H1 (cell line): ENCODE measurements around the gene TMEM150B. TPM values are rescaled to one million over a fixed set of nuclear protein-coding genes. Genes with fewer than 3 reads are reported as not detected.
A peak's percentile ranks its signal among the peaks of the same experiment; 100 is the strongest.

Experiments
- CTCF ChIA-PET: fragments of 300-600 bp; sonication (Branson Sonifier 250); formaldehyde crosslinking; loops from one replicate; lab custom pipeline; 2021; ENCODE audit not compliant: partially characterized antibody; lab: Charles Lee
- POLR2A ChIA-PET: fragments of 300-600 bp; sonication (Branson Sonifier 250); formaldehyde crosslinking; loops from one replicate; lab custom pipeline; 2021; ENCODE audit warnings: inconsistent platforms; ENCODE audit not compliant: partially characterized antibody; lab: Charles Lee
- DNase-seq, 2 experiments: peaks; one replicate each; pipeline versions ENCODE4 v3.0.0 to v3.0.0-alpha.2; 2010 to 2022; ENCODE audit warnings: low spot score in 2 of 2, low read depth in 1 of 2, mixed read lengths in 1 of 2
- FAIRE-seq: peaks from 2 replicates; lab custom pipeline; 2011; peaks lifted over from hg19 to GRCh38; lab: Jason Lieb, UNC
- H2AFZ ChIP-seq: 2 replicates; pipeline ENCODE4 v1.8.1; 2012; ENCODE audit warnings: low read length, inconsistent platforms
- H2AK5ac ChIP-seq: 2 replicates; pipeline ENCODE4 v1.6.1; 2013; ENCODE audit warnings: low read depth, low read length
- H2BK120ac ChIP-seq: replicated peaks from 2 replicates; pipeline ENCODE3; 2013; ENCODE audit warnings: low read depth, low read length, inconsistent platforms
- H2BK12ac ChIP-seq: 2 replicates; pipeline ENCODE4 v1.6.1; 2013; ENCODE audit warnings: low read depth, low read length
- H2BK15ac ChIP-seq: 2 replicates; pipeline ENCODE4 v1.6.1; 2013; ENCODE audit warnings: low read length
- H2BK20ac ChIP-seq: 2 replicates; pipeline ENCODE4 v1.6.1; 2013; ENCODE audit warnings: low read length
- H2BK5ac ChIP-seq: 2 replicates; pipeline ENCODE4 v1.6.1; 2013; ENCODE audit warnings: low read depth, low read length
- H3K14ac ChIP-seq: 2 replicates; pipeline ENCODE4 v1.6.1; 2013; ENCODE audit warnings: inconsistent platforms; ENCODE audit not compliant: insufficient read length
- H3K18ac ChIP-seq: 2 replicates; pipeline ENCODE4 v1.6.1; 2013; ENCODE audit warnings: low read length; ENCODE audit errors: extremely low read depth
- H3K23ac ChIP-seq: 2 replicates; pipeline ENCODE4 v1.6.1; 2013; ENCODE audit warnings: inconsistent platforms; ENCODE audit not compliant: insufficient read length
- H3K23me2 ChIP-seq: 2 replicates; pipeline ENCODE4 v1.6.1; 2013; ENCODE audit warnings: low read depth, low read length
- H3K27ac ChIP-seq: 2 replicates; pipeline ENCODE4 v1.6.1; 2011; ENCODE audit warnings: low read depth, low read length, inconsistent platforms
- H3K27me3 ChIP-seq, 4 experiments: replicated peaks in 1 of 4; 1 replicate in 1 of 4; 2 replicates in 3 of 4; pipeline versions ENCODE4 v1.6.1 to v1.8.1; 2011 to 2013; ENCODE audit warnings: low read length in 3 of 4, mild to moderate bottlenecking in 3 of 4, inconsistent platforms in 2 of 4, mixed read lengths in 2 of 4, moderate library complexity in 1 of 4; ENCODE audit not compliant: control insufficient read depth in 3 of 4, insufficient read depth in 3 of 4; ENCODE audit errors: extremely low read depth in 1 of 4
- H3K36me3 ChIP-seq, 4 experiments: 2 replicates each; pipeline versions ENCODE4 v1.6.1 to v1.8.1; 2011 to 2013; ENCODE audit warnings: mild to moderate bottlenecking in 4 of 4, low read length in 3 of 4, moderate library complexity in 2 of 4, control low read depth in 1 of 4, inconsistent platforms in 1 of 4; ENCODE audit not compliant: insufficient read depth in 4 of 4, control insufficient read depth in 2 of 4
- H3K4ac ChIP-seq: replicated peaks from 2 replicates; pipeline ENCODE3; 2013; ENCODE audit warnings: low read length, low read depth, mixed read lengths, inconsistent platforms; ENCODE audit not compliant: insufficient read length
- H3K4me1 ChIP-seq, 4 experiments: replicated peaks in 1 of 4; 1 replicate in 1 of 4; 2 replicates in 3 of 4; pipeline versions ENCODE4 v1.6.1 to v1.8.1; 2011 to 2013; ENCODE audit warnings: low read length in 3 of 4, inconsistent platforms in 2 of 4, mixed read lengths in 1 of 4; ENCODE audit not compliant: insufficient read depth in 4 of 4, control insufficient read depth in 3 of 4
- H3K4me2 ChIP-seq, 2 experiments: 2 replicates each; pipeline versions ENCODE4 v1.6.1 to v1.8.1; 2011 to 2013; ENCODE audit warnings: low read depth in 2 of 2, low read length in 2 of 2, control low read depth in 1 of 2, inconsistent platforms in 1 of 2, mild to moderate bottlenecking in 1 of 2; ENCODE audit not compliant: insufficient read depth in 1 of 2
- H3K4me3 ChIP-seq, 4 experiments: fragments of 200-600, 300-600 bp in 1 of 4; sonication (generic), shearing (Covaris generic), sonication (Bioruptor Twin) in 1 of 4; 2 replicates each; pipeline versions ENCODE4 v1.5.1 to v1.8.1; 2011 to 2016; ENCODE audit warnings: low read length in 4 of 4, low read depth in 3 of 4, control low read depth in 2 of 4, inconsistent platforms in 2 of 4, mild to moderate bottlenecking in 2 of 4, mixed read lengths in 1 of 4, moderate library complexity in 1 of 4; ENCODE audit not compliant: insufficient read depth in 2 of 4; ENCODE audit errors: extremely low read depth in 1 of 4
- H3K56ac ChIP-seq: replicated peaks from 2 replicates; pipeline ENCODE3; 2013; ENCODE audit warnings: low read depth, mild to moderate bottlenecking, mixed read lengths, low read length, inconsistent platforms; ENCODE audit not compliant: insufficient read length
- H3K79me1 ChIP-seq: 2 replicates; pipeline ENCODE4 v1.6.1; 2013; ENCODE audit warnings: low read depth, low read length, control low read depth
- H3K79me2 ChIP-seq, 2 experiments: 2 replicates each; pipeline versions ENCODE4 v1.6.1 to v1.8.1; 2012 to 2013; ENCODE audit warnings: low read length in 2 of 2, mild to moderate bottlenecking in 2 of 2, inconsistent platforms in 1 of 2; ENCODE audit not compliant: insufficient read depth in 2 of 2, control insufficient read depth in 1 of 2
- H3K9ac ChIP-seq, 4 experiments: replicated peaks in 1 of 4; 1 replicate in 1 of 4; 2 replicates in 3 of 4; pipeline versions ENCODE4 v1.6.1 to v1.8.1; 2011 to 2013; ENCODE audit warnings: low read depth in 3 of 4, low read length in 3 of 4, control low read depth in 2 of 4, mild to moderate bottlenecking in 2 of 4, moderate library complexity in 2 of 4, inconsistent platforms in 1 of 4; ENCODE audit errors: extremely low read depth in 1 of 4
- H3K9me3 ChIP-seq, 2 experiments: 2 replicates each; pipeline versions ENCODE4 v1.6.1 to v1.8.1; 2012 to 2013; ENCODE audit warnings: mild to moderate bottlenecking in 2 of 2, moderate library complexity in 2 of 2, control low read depth in 1 of 2, inconsistent platforms in 1 of 2, low read depth in 1 of 2, low read length in 1 of 2, mixed read lengths in 1 of 2; ENCODE audit not compliant: insufficient read depth in 2 of 2
- H4K20me1 ChIP-seq, 2 experiments: replicated peaks in 1 of 2; 2 replicates each; pipeline versions ENCODE3 to v1.8.1; 2011 to 2013; ENCODE audit warnings: inconsistent platforms in 2 of 2, low read length in 2 of 2, mild to moderate bottlenecking in 1 of 2; ENCODE audit not compliant: insufficient read depth in 2 of 2, control insufficient read depth in 1 of 2
- H4K5ac ChIP-seq: 2 replicates; pipeline ENCODE4 v1.6.1; 2013; ENCODE audit warnings: low read length, low read depth, mixed read lengths, inconsistent platforms; ENCODE audit not compliant: insufficient read length
- H4K8ac ChIP-seq: 2 replicates; pipeline ENCODE4 v1.8.0; 2013; ENCODE audit warnings: mild to moderate bottlenecking, moderate library complexity, low read length, inconsistent platforms; ENCODE audit not compliant: insufficient read depth; ENCODE audit errors: extremely low read depth
- H4K91ac ChIP-seq: replicated peaks from 2 replicates; pipeline ENCODE3; 2013; ENCODE audit warnings: low read length, mixed read lengths, inconsistent platforms; ENCODE audit not compliant: insufficient read length
- ASH2L ChIP-seq: fragments of 200-600, 300-600 bp; sonication (generic); IDR thresholded peaks from one replicate; pipeline ENCODE4 v1.7.1; 2017; ENCODE audit warnings: low read length
- ATF3 ChIP-seq: IDR thresholded peaks from 2 replicates; pipeline ENCODE4 v1.6.1; 2011; ENCODE audit warnings: low read depth, mild to moderate bottlenecking, low read length; ENCODE audit not compliant: insufficient read depth
- CREB1 ChIP-seq: IDR thresholded peaks from 2 replicates; pipeline ENCODE4 v1.6.1; 2012; ENCODE audit warnings: inconsistent platforms
- EGR1 ChIP-seq: IDR thresholded peaks from 2 replicates; pipeline ENCODE4 v1.6.1; 2011; ENCODE audit warnings: low read depth, low read length, borderline replicate concordance
- FOSL1 ChIP-seq: IDR thresholded peaks from 2 replicates; pipeline ENCODE4 v1.6.1; 2011; ENCODE audit warnings: mild to moderate bottlenecking, low read depth, low read length, moderate library complexity; ENCODE audit not compliant: insufficient read depth
- HDAC2 ChIP-seq, 2 experiments: fragments of 300-600 bp in 1 of 2; sonication (generic) in 1 of 2; IDR thresholded peaks; 2 replicates each; pipeline ENCODE4 v1.6.1; 2011 to 2012; ENCODE audit warnings: low read depth in 2 of 2, low read length in 2 of 2, mild to moderate bottlenecking in 2 of 2, moderate library complexity in 2 of 2, borderline replicate concordance in 1 of 2, inconsistent platforms in 1 of 2
- RXRA ChIP-seq: IDR thresholded peaks from 2 replicates; pipeline ENCODE4 v1.6.1; 2011; ENCODE audit warnings: low read depth, mild to moderate bottlenecking, low read length, moderate library complexity; ENCODE audit not compliant: insufficient read depth
- SIX5 ChIP-seq: IDR thresholded peaks from 2 replicates; pipeline ENCODE4 v1.6.1; 2011; ENCODE audit warnings: mild to moderate bottlenecking, low read depth, low read length
- SRF ChIP-seq: IDR thresholded peaks from 2 replicates; pipeline ENCODE4 v1.6.1; 2011; ENCODE audit warnings: mild to moderate bottlenecking, low read depth, low read length, moderate library complexity
- TAF7 ChIP-seq: optimal IDR thresholded peaks from 2 replicates; pipeline ENCODE3; 2011; ENCODE audit warnings: low read depth, mild to moderate bottlenecking, inconsistent platforms, low read length, moderate library complexity, borderline replicate concordance
- WGBS, 2 experiments: shearing (Covaris generic) in 1 of 2; methylation state at CpG; one replicate each; pipeline versions ENCODE4 v1.1.6 to v1.1.7; 2013 to 2015; ENCODE audit warnings: low lambda C conversion rate in 2 of 2, mixed read lengths in 2 of 2, inconsistent platforms in 1 of 2, low coverage in 1 of 2, missing lambda C conversion rate in 1 of 2; ENCODE audit not compliant: insufficient replicate concordance in 2 of 2, insufficient coverage in 1 of 2, insufficient read length in 1 of 2; ENCODE audit errors: extremely low coverage in 1 of 2, missing lambda C conversion rate in 1 of 2; 5-methylcytosine and 5-hydroxymethylcytosine counted together
- polyA plus RNA-seq, 7 experiments: library from polyadenylated mRNA; depleted of rRNA in 3 of 7; stranded (reverse) in 5 of 7; unstranded in 2 of 7; fragments of >200 nt in 5 of 7; fragments of 200-250 nt in 2 of 7; gene quantifications; 1 replicate in 5 of 7; 2 replicates in 1 of 7; 4 replicates in 1 of 7; pipeline versions ENCODE4 v1.2.1 to v1.2.3, GENCODE V29; 2011 to 2013; ENCODE audit warnings: missing spikeins in 2 of 7, mixed read lengths in 2 of 7
- total RNA-seq: library from RNA; stranded (reverse); fragmentation: NEBNext Ultra II Directional; extraction: Animal tissue kit (Norgen Biotek cat#: 25700); gene quantifications from 2 replicates; pipeline ENCODE4 v1.2.1, GENCODE V29; 2021
- TF ChIP-seq, protein P1 (sequence below): IDR thresholded peaks from 2 replicates; pipeline ENCODE4 v1.6.1; 2012; ENCODE audit warnings: inconsistent platforms

Gene TMEM150B
- total and polyA plus RNA-seq, 2 of the 8 experiments (the other 6 are each of a cell fraction or from before 2014, with no cell fraction given) = 0.41 to 0.91 TPM

DNA sequence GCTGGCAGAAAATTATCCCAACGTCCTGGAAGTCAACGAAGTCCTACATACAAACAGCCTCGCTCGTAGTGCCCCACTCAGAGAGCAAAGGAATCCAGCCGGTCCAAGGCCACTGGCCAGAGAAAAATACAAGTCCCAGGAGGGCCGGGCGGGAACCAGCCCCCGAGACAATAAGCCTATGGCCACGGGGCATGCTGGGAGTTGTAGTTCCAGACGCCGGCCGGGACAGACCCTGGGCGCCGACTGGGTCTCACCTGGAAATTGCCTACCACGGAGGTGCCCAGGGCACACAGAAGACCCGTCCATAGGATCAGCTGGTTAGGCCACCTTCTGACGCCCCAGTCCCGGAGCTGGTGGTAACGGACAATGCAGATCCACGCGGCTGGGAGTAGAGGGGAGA is 5.4 kb downstream of the TMEM150B start:
- Histone ChIP-seq H2AFZ (peak overlapping the region; percentile 74), H3K4me2 (peak overlapping the region; percentile 77 to 80), H4K5ac (peak overlapping the region; percentile 57), H2BK15ac (peak overlapping the region; percentile 97; the same call in 1 of the 2 replicates), H2AK5ac (no peak overlapping the region), H2BK20ac (no peak overlapping the region), H3K4ac (no peak overlapping the region), H2BK5ac (no peak overlapping the region), H3K23ac (no peak overlapping the region), H3K18ac (peak overlapping the region; percentile 97), H3K27ac (no peak overlapping the region), H3K4me3 (peak overlapping the region; percentile 24 to 56 (median 37); a peak in 7 of 8 replicates), H2BK120ac (no peak overlapping the region), H4K91ac (no peak overlapping the region), H3K4me1 (peaks cover 0 to 10% (median 5%) of the 10 kb centered on the region in 4 experiments; a peak in 6 of 7 replicates), H3K9me3 (no peaks in the 10 kb centered on the region), H3K79me2 (no peaks in the 10 kb centered on the region), H3K79me1 (no peaks in the 10 kb centered on the region), H4K20me1 (no peaks in the 10 kb centered on the region), H3K14ac (no peak overlapping the region), H4K8ac (peak overlapping the region; percentile 73), H3K23me2 (peaks cover 2% of the 10 kb centered on the region; the same call in 1 of the 2 replicates), H3K36me3 (no peaks in the 10 kb centered on the region), H2BK12ac (0 out of 2 replicates have a peak overlapping the region, but pooled peaks have one; percentile 60), H3K56ac (no peak overlapping the region), H3K9ac (no peak overlapping the region; a peak in 1 of 7 replicates), H3K27me3 (no peaks in the 10 kb centered on the region)
- ChIA-PET POLR2A (interaction anchor here (0.6 to 4.3 kb wide), 6 partner anchors 14 to 254 kb away, joined by 3 to 23 read pairs (median 9); partner anchors contain the start of genes KMT5C and UBE2S), CTCF (interaction anchor here (1.5 to 1.6 kb wide), 2 partner anchors 18 to 28 kb away, joined by 7 read pairs; no protein-coding TSS in a partner anchor)
- 10% methylated on average over 21 of the region's 21 CpGs; no CpG with 5 or more reads in 1 of the 2 experiments for WGBS, 2 experiments
- DNase-seq (peak; percentile 61 to 93), FAIRE-seq (no peak)
- TF ChIP-seq EGR1 = no peak
- TF ChIP-seq SIX5 = peak; percentile 98
- no peak for TF ChIP-seq HDAC2 (IDR thresholded peaks at IDR 0.05; ENCODE audit: borderline replicate concordance in 1 of 2, low read depth in 2 of 2, low read length in 2 of 2)
- TF ChIP-seq TAF7 = no peak
- peak; percentile 30 for TF ChIP-seq ASH2L
- TF ChIP-seq RXRA = no peak
- TF ChIP-seq SRF = no peak
- TF ChIP-seq, protein P1, sequence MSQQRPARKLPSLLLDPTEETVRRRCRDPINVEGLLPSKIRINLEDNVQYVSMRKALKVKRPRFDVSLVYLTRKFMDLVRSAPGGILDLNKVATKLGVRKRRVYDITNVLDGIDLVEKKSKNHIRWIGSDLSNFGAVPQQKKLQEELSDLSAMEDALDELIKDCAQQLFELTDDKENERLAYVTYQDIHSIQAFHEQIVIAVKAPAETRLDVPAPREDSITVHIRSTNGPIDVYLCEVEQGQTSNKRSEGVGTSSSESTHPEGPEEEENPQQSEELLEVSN = no peak
- TF ChIP-seq ATF3 = peak; percentile 47; the same call in 1 of the 2 replicates
- peak; percentile 51; the same call in 1 of the 2 replicates for TF ChIP-seq CREB1
- TF ChIP-seq FOSL1 = no peak
